ENCODE data around the gene COQ8A. TPM values are rescaled to one million over a fixed set of nuclear protein-coding genes. Genes with fewer than 3 reads are reported as not detected.

COQ8A gene
- total RNA-seq, 4 donors from 2014 or later: 22.8 to 41.7 (median 27.7) TPM

DNA sequence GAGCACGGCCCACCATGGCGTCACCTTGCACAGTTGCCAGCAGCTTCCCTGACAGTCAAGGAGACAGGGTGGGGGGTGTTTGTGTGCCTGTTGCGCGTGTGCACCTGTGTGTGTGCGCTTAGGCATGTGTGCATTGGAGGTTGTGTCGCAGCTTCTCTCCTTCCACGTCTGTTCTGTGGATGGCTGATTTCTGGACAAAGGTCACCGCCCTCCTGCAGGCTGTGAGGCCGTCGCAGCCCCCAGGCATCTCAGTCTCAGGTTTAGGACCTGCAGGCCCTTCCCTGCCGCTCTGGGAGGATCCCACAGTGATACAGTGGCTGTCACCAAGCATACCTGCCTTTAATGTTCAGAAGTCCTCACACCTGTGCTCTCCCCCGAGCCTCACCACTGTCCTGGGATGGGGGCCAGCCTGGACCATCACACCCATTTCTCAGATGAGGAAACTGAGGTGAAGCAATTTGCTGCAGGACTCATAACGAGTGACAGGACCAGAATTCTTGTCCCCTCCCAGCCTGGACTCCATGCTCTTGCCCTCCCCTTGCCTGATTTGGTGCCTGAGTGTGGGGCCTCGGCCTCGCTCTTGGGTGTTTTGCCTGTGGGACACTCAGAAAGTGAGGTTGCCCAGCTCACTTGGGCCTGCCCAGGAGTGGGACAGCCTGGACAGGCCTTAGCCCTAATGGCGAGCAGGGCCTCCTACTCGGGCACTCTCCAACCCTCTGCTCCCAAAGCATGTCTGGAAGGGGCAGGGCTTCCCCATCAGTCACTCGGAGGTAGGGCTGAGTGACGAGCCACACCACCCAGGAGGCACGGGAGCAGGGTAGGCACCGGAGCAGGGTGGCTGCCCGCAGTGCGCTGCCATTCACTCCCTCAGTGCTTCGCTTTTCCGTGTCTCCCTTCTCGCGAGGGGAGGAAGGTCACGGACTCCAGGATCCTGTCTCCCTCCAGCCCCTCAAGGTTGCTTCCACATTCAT is 22.6 kb downstream of the COQ8A start:
- Histone ChIP-seq H3K27ac (no peak overlapping the region), H3K4me3 (no peak overlapping the region), H3K4me1 (no peaks in the 10 kb centered on the region), H3K27me3 (no peaks in the 10 kb centered on the region), H3K9me3 (no peaks in the 10 kb centered on the region), H3K36me3 (no peaks in the 10 kb centered on the region)
- no peak for DNase-seq
- TF ChIP-seq, protein P1, sequence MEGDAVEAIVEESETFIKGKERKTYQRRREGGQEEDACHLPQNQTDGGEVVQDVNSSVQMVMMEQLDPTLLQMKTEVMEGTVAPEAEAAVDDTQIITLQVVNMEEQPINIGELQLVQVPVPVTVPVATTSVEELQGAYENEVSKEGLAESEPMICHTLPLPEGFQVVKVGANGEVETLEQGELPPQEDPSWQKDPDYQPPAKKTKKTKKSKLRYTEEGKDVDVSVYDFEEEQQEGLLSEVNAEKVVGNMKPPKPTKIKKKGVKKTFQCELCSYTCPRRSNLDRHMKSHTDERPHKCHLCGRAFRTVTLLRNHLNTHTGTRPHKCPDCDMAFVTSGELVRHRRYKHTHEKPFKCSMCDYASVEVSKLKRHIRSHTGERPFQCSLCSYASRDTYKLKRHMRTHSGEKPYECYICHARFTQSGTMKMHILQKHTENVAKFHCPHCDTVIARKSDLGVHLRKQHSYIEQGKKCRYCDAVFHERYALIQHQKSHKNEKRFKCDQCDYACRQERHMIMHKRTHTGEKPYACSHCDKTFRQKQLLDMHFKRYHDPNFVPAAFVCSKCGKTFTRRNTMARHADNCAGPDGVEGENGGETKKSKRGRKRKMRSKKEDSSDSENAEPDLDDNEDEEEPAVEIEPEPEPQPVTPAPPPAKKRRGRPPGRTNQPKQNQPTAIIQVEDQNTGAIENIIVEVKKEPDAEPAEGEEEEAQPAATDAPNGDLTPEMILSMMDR (IDR thresholded peaks at IDR 0.05): no peak
- TF ChIP-seq POLR2A (IDR thresholded peaks at IDR 0.05): no peak
- intact Hi-C loops (cut with DNase I; ENCODE audit: low total_unique reads): no loop called here

DNA sequence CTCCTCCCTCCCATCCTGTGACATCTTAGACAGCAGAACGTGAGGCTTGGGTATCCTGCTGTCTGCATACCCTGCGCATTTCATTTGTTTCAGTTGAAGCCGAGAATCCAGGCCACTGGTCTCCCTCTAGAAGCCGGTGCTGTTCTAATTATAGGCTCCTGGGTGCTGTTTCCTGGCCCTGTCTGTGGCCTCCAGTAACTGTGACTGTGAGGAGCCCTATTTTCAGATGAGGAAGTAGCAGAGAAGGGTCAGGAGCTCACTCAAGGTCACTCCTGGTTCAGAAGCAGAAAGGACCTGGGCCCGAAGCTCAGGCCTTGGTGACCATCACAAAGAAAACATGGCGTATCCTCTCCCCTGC is 24.0 kb downstream of the COQ8A start:
- intact Hi-C loops (cut with DNase I; ENCODE audit: low total_unique reads): no loop called here
- no peak for TF ChIP-seq POLR2A (IDR thresholded peaks at IDR 0.05)
- TF ChIP-seq, protein P1 (IDR thresholded peaks at IDR 0.05): no peak
- Histone ChIP-seq H3K4me3 (no peak overlapping the region), H3K27ac (no peak overlapping the region), H3K4me1 (no peaks in the 10 kb centered on the region), H3K9me3 (no peaks in the 10 kb centered on the region), H3K27me3 (no peaks in the 10 kb centered on the region), H3K36me3 (no peaks in the 10 kb centered on the region)
- no peak for DNase-seq

DNA sequence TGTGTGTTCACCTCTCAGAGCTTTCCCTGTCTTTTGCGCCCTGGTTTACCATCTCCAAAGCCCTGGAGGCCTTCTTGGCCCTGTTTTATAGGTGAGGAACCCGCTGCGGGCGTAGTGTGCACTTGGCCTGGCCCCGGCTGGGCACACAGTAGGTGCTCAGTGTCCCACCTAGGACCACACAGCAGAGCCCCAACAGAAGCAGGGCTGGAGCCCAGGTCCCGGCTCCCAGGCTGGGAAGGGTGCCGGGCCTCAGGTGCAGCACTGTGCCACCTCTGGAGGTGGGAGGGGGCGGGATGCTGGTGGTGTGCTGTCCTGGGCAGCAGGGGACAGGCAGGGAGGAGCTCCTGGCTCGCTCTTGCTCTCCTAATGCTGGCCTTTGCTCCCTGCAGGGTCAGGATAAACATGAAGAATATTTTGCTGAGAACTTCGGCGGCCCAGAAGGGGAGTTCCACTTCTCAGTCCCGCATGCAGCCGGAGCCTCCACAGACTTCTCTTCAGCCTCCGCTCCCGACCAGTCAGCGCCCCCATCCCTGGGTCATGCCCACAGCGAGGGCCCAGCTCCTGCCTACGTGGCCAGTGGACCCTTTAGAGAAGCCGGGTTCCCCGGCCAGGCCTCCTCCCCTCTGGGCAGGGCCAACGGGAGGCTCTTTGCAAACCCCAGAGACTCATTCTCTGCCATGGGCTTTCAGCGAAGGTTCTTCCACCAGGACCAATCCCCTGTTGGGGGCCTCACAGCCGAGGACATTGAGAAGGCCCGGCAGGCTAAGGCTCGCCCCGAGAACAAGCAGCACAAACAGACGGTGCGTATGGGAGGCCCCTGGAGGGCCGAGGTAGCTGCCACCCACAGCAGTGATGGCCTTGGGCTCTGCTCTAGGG is 24.8 kb downstream of the COQ8A start:
- no peaks in the 10 kb centered on the region for H3K36me3 ChIP-seq
- no peaks in the 10 kb centered on the region for H3K9me3 ChIP-seq
- H3K27me3 ChIP-seq: no peaks in the 10 kb centered on the region
- H3K4me3 ChIP-seq: no peak overlapping the region
- no peak overlapping the region for H3K27ac ChIP-seq
- DNase-seq: no peak
- no peaks in the 10 kb centered on the region for H3K4me1 ChIP-seq
- intact Hi-C loops (cut with DNase I; ENCODE audit: low total_unique reads): no loop called here
- TF ChIP-seq POLR2A (IDR thresholded peaks at IDR 0.05): no peak
- TF ChIP-seq, protein P1 (IDR thresholded peaks at IDR 0.05): no peak

DNA sequence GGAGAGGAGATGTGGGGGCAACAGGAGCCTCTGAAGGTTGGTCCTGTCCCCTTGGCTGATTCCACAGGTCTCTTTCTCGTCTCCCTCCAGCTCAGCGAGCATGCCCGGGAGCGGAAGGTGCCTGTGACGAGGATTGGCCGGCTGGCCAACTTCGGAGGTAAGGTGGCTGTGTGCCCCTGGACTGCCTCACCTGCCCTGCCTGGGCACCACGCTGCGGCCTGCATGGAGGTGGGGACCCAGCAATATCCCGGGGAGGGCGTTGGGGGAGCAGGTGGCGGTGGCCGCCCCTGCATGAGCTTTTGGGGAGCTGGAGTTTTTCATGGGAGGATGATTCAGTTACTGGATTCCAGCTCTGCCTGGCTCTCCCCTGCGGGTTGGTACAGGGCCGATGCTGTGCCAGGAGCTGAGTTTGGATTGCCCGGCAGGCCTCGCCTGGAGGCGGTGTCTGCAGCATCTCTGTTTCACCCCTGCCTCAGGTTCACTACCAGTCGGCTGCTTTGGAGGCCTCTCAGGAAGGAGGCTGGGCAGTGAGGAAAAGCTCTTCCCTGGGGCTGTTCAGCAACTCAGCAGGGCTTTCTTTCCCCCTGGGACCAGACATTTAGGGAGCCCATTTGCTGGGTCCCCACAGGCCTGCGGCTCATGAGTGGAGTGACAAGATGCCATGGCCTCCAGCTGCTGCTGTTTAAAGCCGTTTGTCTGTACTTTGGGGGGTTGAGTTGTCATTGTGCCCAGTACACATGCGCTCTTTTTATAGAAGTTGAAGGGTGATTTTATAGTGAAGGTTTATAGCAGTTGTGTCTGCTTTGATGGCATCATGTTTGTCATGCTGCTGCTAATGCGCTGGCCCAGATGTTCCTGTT is 25.7 kb downstream of the COQ8A start:
- no peak overlapping the region for H3K27ac ChIP-seq
- no peak for TF ChIP-seq POLR2A (IDR thresholded peaks at IDR 0.05)
- TF ChIP-seq, protein P1 (IDR thresholded peaks at IDR 0.05): no peak
- intact Hi-C loops (cut with DNase I; ENCODE audit: low total_unique reads): no loop called here
- no peak for DNase-seq
- H3K4me3 ChIP-seq: no peak overlapping the region
- no peaks in the 10 kb centered on the region for H3K4me1 ChIP-seq
- H3K27me3 ChIP-seq: no peaks in the 10 kb centered on the region
- H3K36me3 ChIP-seq: no peaks in the 10 kb centered on the region
- H3K9me3 ChIP-seq: no peaks in the 10 kb centered on the region
